GM12872 (cell line): Measurements from ENCODE around the gene BICC1.

Experiments
- TF ChIP-seq, protein P1 (sequence below): IDR thresholded peaks from 3 replicates; pipeline ENCODE4 v1.5.1; 2011; ENCODE audit warnings: low read depth, mild to moderate bottlenecking, low read length, moderate library complexity; ENCODE audit not compliant: insufficient read depth

Gene BICC1

DNA sequence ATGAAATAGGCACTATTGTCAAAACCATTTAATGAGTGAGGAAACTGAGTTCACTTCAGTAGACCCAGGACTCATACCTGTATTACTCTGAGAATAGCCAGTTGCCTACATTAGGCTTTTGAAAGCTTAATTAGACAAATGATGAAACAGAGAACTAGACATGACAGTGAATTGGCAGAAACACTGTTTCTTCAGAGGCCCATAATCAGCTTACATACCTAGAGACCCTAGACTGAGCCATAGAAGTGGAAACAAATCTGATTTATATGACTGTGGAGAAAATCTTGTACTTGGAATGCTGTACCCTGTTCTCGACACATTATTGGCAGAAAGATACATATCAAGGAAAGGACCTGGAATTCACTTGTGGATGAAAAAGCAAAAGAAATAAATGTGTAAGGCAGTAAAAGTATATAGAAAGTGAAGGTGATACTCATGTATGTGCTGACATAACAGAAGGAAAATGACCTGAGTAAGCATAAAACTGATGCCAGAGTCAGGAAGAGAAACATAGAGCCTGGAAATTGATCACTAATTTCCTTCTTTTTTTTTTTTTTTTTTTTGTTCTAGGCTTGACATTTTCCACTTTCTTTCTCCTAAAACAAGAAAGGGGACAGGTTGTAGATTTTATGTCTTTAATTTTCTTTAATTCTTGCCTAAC, 251.5 kb downstream of the BICC1 start:
- TF ChIP-seq, protein P1, sequence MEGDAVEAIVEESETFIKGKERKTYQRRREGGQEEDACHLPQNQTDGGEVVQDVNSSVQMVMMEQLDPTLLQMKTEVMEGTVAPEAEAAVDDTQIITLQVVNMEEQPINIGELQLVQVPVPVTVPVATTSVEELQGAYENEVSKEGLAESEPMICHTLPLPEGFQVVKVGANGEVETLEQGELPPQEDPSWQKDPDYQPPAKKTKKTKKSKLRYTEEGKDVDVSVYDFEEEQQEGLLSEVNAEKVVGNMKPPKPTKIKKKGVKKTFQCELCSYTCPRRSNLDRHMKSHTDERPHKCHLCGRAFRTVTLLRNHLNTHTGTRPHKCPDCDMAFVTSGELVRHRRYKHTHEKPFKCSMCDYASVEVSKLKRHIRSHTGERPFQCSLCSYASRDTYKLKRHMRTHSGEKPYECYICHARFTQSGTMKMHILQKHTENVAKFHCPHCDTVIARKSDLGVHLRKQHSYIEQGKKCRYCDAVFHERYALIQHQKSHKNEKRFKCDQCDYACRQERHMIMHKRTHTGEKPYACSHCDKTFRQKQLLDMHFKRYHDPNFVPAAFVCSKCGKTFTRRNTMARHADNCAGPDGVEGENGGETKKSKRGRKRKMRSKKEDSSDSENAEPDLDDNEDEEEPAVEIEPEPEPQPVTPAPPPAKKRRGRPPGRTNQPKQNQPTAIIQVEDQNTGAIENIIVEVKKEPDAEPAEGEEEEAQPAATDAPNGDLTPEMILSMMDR, result no peak

- TF ChIP-seq, protein P1, result no peak
These were observed 253.2 kb downstream of the BICC1 start for GRCh38 chr10:58765910-58766309.

GRCh38 chr10:58767652-58768051, 255.0 kb downstream of the BICC1 start:
- TF ChIP-seq, protein P1, result no peak

DNA sequence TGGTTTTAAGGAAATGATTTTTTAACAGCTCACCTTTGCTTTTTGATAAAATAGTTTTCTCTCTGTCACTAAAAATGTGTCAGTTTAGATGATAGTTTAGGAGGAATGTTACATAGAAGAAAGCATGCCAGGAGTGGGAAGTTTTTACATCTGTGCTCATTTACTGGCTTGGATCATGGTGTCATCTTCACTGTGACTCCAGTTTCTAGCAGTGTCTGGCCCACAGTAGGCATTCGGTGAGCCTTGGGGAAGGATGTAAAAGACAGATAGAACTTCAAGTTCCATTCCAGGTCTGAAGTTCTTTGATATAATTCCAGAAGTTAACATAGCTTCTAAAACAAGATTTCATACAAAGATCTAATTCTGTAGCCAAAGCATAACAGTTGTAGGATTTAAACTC, 259.2 kb downstream of the BICC1 start:
- TF ChIP-seq, protein P1, result no peak

GRCh38 chr10:58772758-58773157, 260.1 kb downstream of the BICC1 start:
- TF ChIP-seq, protein P1, result no peak

DNA sequence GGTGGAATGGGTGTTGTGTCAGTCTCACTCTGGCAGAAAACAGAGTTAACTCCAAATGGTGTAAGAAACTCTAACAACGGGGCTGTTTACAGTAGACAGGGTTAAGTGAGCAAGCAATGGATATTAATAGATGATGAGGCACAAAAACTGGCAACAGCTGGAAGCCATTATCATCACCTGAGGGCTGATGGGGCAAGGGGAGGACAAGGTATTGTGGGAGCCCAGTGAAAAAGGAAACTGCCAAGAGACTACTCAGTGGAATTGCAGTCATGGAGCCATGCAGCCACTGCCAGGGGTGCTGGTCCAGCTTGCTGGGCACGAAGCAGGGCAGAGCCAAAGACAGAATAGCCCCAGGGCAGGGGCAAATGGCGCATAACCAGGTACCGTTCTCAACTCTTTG, 260.7 kb downstream of the BICC1 start:
- TF ChIP-seq, protein P1, result no peak

- TF ChIP-seq, protein P1, result no peak
These were observed 261.3 kb downstream of the BICC1 start for GRCh38 chr10:58773944-58774343.
